Right atrium auricular region (tissue), 2 donors: ENCODE results near the gene PRKCA. TPM values are rescaled to one million over a fixed set of nuclear protein-coding genes. Genes with fewer than 3 reads are reported as not detected.

ENCODE experiments used
- DNase-seq: peaks from one replicate; pipeline ENCODE4 v3.0.0-alpha.2; 2019; ENCODE audit warnings: low spot score
- H3K27ac ChIP-seq, 2 donors: fragments of 200-600 bp; sonication (generic); 1 replicate in 1 of 2; 2 replicates in 1 of 2; pipeline ENCODE4 v1.5.1; 2016 to 2019
- H3K27me3 ChIP-seq, 2 donors: fragments of 200-600 bp; sonication (generic); one replicate each; pipeline versions ENCODE4 v1.5.1 to v1.6.0; 2017 to 2019
- H3K36me3 ChIP-seq: fragments of 200-600 bp; sonication (generic); one replicate; pipeline ENCODE4 v1.5.1; 2016
- H3K4me1 ChIP-seq, 2 donors: fragments of 200-600 bp; sonication (generic); one replicate each; pipeline versions ENCODE4 v1.5.1 to v1.6.0; 2017 to 2019
- H3K4me3 ChIP-seq, 2 donors: fragments of 200-600 bp; sonication (generic); 1 replicate in 1 of 2; 2 replicates in 1 of 2; pipeline ENCODE4 v1.5.1; 2017 to 2019; ENCODE audit warnings: mild to moderate bottlenecking in 1 of 2, moderate library complexity in 1 of 2
- H3K9me3 ChIP-seq, 2 donors: fragments of 200-600 bp; sonication (generic); one replicate each; pipeline ENCODE4 v1.5.1; 2019
- CTCF ChIP-seq, 2 donors: fragments of 200-600 bp; sonication (generic); IDR thresholded peaks; one replicate each; pipeline ENCODE4 v1.5.1; 2019; ENCODE audit warnings: antibody characterized with exemption in 2 of 2
- total RNA-seq, 2 donors: library from RNA; depleted of rRNA; stranded (reverse); fragments of >200 nt; gene quantifications; one replicate each; pipeline ENCODE4 v1.1.0, GENCODE V29; 2016

PRKCA gene
- total RNA-seq, 2 donors from 2014 or later, result 6.4 to 6.6 TPM

- Histone ChIP-seq H3K9me3 (no peaks in the 10 kb centered on the region), H3K4me3 (no peak overlapping the region), H3K27me3 (no peaks in the 10 kb centered on the region), H3K27ac (no peak overlapping the region), H3K4me1 (peaks cover 0 to 10% of the 10 kb centered on the region in 2 donors), H3K36me3 (no peaks in the 10 kb centered on the region)
- no peak for DNase-seq
- no peak for TF ChIP-seq CTCF (IDR thresholded peaks at IDR 0.05)
Measured at GRCh38 chr17:66507103-66507923, 204.9 kb downstream of the PRKCA start.

GRCh38 chr17:66507982-66508760 is 205.8 kb downstream of the PRKCA start:
- H3K4me1 ChIP-seq, result peaks cover 0 to 10% of the 10 kb centered on the region in 2 donors
- no peak overlapping the region for H3K4me3 ChIP-seq
- no peaks in the 10 kb centered on the region for H3K27me3 ChIP-seq
- DNase-seq, result no peak
- no peaks in the 10 kb centered on the region for H3K9me3 ChIP-seq
- TF ChIP-seq CTCF (IDR thresholded peaks at IDR 0.05), result no peak
- H3K27ac ChIP-seq, result no peak overlapping the region
- no peaks in the 10 kb centered on the region for H3K36me3 ChIP-seq

- H3K4me1 ChIP-seq, result peaks cover 0 to 10% of the 10 kb centered on the region in 2 donors
- DNase-seq, result no peak
- no peaks in the 10 kb centered on the region for H3K27me3 ChIP-seq
- no peaks in the 10 kb centered on the region for H3K9me3 ChIP-seq
- no peaks in the 10 kb centered on the region for H3K36me3 ChIP-seq
- no peak overlapping the region for H3K4me3 ChIP-seq
- no peak overlapping the region for H3K27ac ChIP-seq
- TF ChIP-seq CTCF (IDR thresholded peaks at IDR 0.05), result no peak
Measured at GRCh38 chr17:66508896-66509844, 206.8 kb downstream of the PRKCA start.

GRCh38 chr17:66509926-66510325 is 207.5 kb downstream of the PRKCA start:
- no peaks in the 10 kb centered on the region for H3K27me3 ChIP-seq
- no peaks in the 10 kb centered on the region for H3K36me3 ChIP-seq
- H3K4me3 ChIP-seq, result no peak overlapping the region
- DNase-seq, result no peak
- peaks cover 0 to 10% of the 10 kb centered on the region in 2 donors for H3K4me1 ChIP-seq
- no peak overlapping the region for H3K27ac ChIP-seq
- H3K9me3 ChIP-seq, result no peaks in the 10 kb centered on the region
- TF ChIP-seq CTCF (IDR thresholded peaks at IDR 0.05), result no peak

- Histone ChIP-seq H3K4me3 (no peak overlapping the region), H3K27ac (no peak overlapping the region), H3K27me3 (no peaks in the 10 kb centered on the region), H3K4me1 (peaks cover 0 to 10% of the 10 kb centered on the region in 2 donors), H3K36me3 (no peaks in the 10 kb centered on the region), H3K9me3 (no peaks in the 10 kb centered on the region)
- no peak for DNase-seq
- no peak for TF ChIP-seq CTCF (IDR thresholded peaks at IDR 0.05)
Measured at GRCh38 chr17:66511135-66511534, 208.7 kb downstream of the PRKCA start.
